Nephron (organoid): ENCODE results near the gene SNX17.

Experiments
- H3K27ac Mint-ChIP-seq, 3 experiments: 2 replicates each; pipeline ENCODE4 v1.8.0; 2020; ENCODE audit warnings: mixed read lengths in 3 of 3, mild to moderate bottlenecking in 2 of 3, moderate library complexity in 1 of 3
- H3K27me3 Mint-ChIP-seq: 2 replicates; pipeline ENCODE4 v1.8.0; 2021; ENCODE audit warnings: low read depth, mild to moderate bottlenecking, moderate library complexity, mixed read lengths
- H3K36me3 Mint-ChIP-seq: 2 replicates; pipeline ENCODE4 v1.8.0; 2020; ENCODE audit warnings: low read depth, mixed read lengths
- H3K4me1 Mint-ChIP-seq: 2 replicates; pipeline ENCODE4 v1.8.0; 2020; ENCODE audit warnings: mixed read lengths
- H3K4me3 Mint-ChIP-seq, 3 experiments: 2 replicates each; pipeline ENCODE4 v1.8.0; 2020; ENCODE audit warnings: mild to moderate bottlenecking in 3 of 3, mixed read lengths in 3 of 3, moderate library complexity in 2 of 3
- H3K9me3 Mint-ChIP-seq: 2 replicates; pipeline ENCODE4 v1.8.0; 2020; ENCODE audit warnings: mixed read lengths
- CTCF ChIP-seq, 3 experiments: fragments of 200-600 bp; sonication (generic); IDR thresholded peaks; one replicate each; pipeline ENCODE4 v1.5.0; 2021; ENCODE audit warnings: antibody characterized with exemption in 3 of 3; ENCODE audit not compliant: unreplicated experiment in 3 of 3

Gene SNX17

GRCh38 chr2:27381577-27382181, 11.3 kb downstream of the SNX17 start:
- H3K27me3 Mint-ChIP-seq: no peaks in the 10 kb centered on the region
- H3K9me3 Mint-ChIP-seq: no peaks in the 10 kb centered on the region
- H3K27ac Mint-ChIP-seq: peak overlapping the region; percentile 90 to 98 (median 93)
- peaks cover 25% of the 10 kb centered on the region for H3K4me1 Mint-ChIP-seq
- no peak for TF ChIP-seq CTCF (IDR thresholded peaks at IDR 0.05; ENCODE audit: unreplicated experiment in 3 of 3)
- H3K4me3 Mint-ChIP-seq: peak overlapping the region; percentile 87 to 93 (median 90)
- peaks cover 50% of the 10 kb centered on the region for H3K36me3 Mint-ChIP-seq

DNA sequence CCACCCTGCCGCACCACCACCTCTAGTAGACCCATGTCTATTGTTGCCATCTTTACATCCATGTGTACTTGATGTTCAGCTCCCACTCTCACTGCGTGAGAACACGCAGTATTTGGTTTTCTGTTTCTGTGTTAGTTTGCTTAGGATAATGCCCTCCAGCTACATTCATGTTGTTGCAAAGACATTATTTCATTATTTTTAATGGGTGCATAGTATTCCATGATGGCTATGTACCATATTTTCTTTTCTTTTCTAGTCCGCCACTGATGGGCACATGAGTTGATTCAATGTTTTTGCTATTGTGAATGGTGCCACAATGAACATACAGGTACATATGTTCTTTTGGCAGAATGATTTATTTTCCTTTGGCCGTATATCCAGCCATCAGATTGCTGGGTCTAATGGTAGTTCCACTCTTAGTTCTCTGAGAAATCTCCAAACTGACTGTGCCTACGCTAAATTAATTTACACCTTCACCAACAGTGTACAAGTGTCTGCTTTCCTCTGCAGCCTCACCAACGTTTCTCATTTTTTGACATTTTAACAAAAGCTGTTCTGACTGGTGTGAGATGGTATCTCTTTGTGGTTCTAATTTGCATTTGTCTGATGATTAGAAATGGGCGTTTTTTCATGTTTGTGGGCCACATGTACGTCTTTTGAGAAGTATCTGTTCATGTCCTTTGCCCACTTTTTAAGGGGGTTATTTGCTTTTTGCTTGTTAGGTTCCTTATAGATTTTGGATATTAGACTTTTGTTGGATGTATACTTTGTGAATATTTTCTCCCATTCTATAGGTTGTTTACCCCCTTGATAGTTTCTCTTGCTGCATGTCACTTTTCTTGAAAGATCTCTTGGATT, 20.6 kb downstream of the SNX17 start:
- Mint-ChIP-seq H3K27ac (no peak overlapping the region), H3K4me3 (no peak overlapping the region), H3K9me3 (no peaks in the 10 kb centered on the region), H3K36me3 (peaks cover 24% of the 10 kb centered on the region), H3K27me3 (no peaks in the 10 kb centered on the region), H3K4me1 (no peaks in the 10 kb centered on the region)
- no peak for TF ChIP-seq CTCF (IDR thresholded peaks at IDR 0.05; ENCODE audit: unreplicated experiment in 3 of 3)

DNA sequence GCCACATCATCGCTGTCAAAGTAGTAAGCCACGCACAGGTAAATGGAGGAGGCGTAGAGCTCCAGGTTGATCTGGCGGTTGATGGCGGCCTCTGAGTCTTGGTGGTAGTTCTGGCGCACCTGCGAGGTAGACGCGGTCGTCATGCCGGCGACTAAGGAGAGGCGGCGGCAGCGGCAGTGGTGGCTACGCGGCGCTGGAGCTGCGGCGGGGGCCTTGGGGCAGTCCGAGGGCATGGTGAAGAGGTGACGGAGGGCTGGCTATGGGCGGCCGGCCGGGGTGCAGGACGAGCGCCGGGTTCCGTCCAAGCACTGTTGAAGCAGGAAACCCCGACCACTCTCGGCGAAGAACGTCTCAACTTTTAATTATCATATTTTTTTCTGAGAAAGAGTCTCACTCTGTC, 22.8 kb downstream of the SNX17 start:
- Mint-ChIP-seq H3K27me3 (no peaks in the 10 kb centered on the region), H3K27ac (no peak overlapping the region), H3K9me3 (no peaks in the 10 kb centered on the region), H3K36me3 (peaks cover 23% of the 10 kb centered on the region), H3K4me3 (no peak overlapping the region), H3K4me1 (no peaks in the 10 kb centered on the region)
- TF ChIP-seq CTCF (IDR thresholded peaks at IDR 0.05; ENCODE audit: unreplicated experiment in 3 of 3): no peak

- no peak overlapping the region for H3K27ac Mint-ChIP-seq
- no peaks in the 10 kb centered on the region for H3K4me1 Mint-ChIP-seq
- no peak overlapping the region for H3K4me3 Mint-ChIP-seq
- peaks cover 16% of the 10 kb centered on the region for H3K36me3 Mint-ChIP-seq
- no peaks in the 10 kb centered on the region for H3K9me3 Mint-ChIP-seq
- no peaks in the 10 kb centered on the region for H3K27me3 Mint-ChIP-seq
- TF ChIP-seq CTCF (IDR thresholded peaks at IDR 0.05; ENCODE audit: unreplicated experiment in 3 of 3): no peak
Measured at GRCh38 chr2:27398962-27399361, 28.5 kb downstream of the SNX17 start.

DNA sequence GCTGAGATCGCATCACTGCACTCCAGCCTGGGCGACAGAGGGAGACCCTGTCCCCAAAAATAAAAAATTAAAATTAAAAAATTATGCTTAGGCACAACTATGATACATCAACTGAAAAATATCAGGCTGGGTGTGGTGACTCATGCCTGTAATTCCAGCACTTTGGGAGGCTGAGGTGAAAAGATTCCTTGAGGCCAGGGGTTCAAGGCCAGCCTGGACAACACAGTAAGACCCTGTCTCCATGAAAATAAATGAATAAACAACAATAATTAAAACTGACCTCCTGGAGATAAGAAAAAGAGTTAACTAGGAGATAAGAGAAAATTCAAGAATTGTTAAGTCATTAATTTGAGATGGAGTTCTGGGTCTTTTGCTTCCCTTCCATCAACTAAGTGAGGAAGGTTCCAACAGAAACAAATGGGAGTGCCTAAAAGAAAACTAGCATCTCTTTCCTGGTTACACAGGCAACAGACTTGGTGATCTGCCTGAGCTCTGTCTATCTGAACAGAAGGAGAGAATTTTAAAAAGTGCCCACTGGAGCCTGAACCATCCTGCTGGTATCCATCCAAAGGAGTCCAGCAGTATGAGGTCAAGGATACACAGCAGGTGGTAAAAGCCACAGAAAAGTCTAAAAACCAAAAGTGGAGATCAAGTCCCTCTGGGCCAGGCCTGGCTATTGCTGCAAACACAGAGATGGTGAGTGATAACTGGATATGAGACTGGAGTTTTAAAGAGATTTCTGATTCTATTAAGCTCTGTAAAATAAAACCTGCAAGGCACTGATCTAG, 30.1 kb downstream of the SNX17 start:
- Mint-ChIP-seq H3K27ac (no peak overlapping the region), H3K4me3 (no peak overlapping the region), H3K27me3 (no peaks in the 10 kb centered on the region), H3K4me1 (no peaks in the 10 kb centered on the region), H3K36me3 (peaks cover 16% of the 10 kb centered on the region), H3K9me3 (no peaks in the 10 kb centered on the region)
- no peak for TF ChIP-seq CTCF (IDR thresholded peaks at IDR 0.05; ENCODE audit: unreplicated experiment in 3 of 3)
